DMS 273 (cell line): ENCODE results near the gene STX16.
"Not testable (repeated sequence)": the region's sequence is repeated elsewhere in the genome, so short reads cannot be mapped to it uniquely, and the experiment has no call there.

Experiments
- DNase-seq: peaks from one replicate; lab custom pipeline; 2025; ENCODE audit not compliant: unreplicated experiment; lab: John Stamatoyannopoulos, UW

Gene STX16

DNA sequence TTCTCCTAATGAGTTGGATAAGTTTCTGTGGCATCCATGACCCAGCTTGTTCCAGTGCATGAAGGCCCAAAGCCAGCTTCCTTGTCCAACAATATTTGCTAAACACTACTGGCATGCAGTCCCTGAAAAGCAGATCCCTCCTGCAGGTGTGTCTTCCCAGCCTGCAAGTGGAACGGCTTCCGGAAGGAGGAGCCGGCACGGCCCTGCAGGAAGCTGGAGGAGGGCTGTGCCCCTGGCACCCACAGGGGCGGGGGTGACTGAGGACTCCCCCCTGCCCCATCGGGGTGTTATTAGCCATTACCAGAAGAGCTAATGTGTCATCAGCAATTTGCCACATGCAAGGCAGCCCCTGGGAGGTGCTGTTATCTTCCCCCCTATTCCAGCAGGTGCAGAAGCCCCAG is 68.9 kb downstream of the STX16 start:
- no peak for DNase-seq

DNA sequence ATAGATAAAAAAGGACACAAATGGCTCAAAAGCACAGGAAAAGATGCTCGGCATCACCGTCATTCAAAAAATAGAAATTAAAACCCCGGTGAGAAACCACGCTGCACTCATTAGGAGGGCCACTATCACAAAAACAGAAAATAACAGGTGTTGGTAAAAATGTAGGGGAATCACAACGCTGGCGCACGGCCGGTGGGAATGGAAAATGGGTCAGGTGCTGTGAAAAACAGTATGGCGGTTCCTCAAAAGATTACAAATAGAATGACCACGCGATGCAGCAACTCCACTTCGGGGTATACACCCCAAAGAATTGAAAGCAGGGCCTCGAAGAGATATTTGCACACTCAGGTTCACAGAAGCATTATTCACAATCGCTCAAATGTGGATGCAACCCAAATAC is 69.8 kb downstream of the STX16 start:
- no peak for DNase-seq

DNA sequence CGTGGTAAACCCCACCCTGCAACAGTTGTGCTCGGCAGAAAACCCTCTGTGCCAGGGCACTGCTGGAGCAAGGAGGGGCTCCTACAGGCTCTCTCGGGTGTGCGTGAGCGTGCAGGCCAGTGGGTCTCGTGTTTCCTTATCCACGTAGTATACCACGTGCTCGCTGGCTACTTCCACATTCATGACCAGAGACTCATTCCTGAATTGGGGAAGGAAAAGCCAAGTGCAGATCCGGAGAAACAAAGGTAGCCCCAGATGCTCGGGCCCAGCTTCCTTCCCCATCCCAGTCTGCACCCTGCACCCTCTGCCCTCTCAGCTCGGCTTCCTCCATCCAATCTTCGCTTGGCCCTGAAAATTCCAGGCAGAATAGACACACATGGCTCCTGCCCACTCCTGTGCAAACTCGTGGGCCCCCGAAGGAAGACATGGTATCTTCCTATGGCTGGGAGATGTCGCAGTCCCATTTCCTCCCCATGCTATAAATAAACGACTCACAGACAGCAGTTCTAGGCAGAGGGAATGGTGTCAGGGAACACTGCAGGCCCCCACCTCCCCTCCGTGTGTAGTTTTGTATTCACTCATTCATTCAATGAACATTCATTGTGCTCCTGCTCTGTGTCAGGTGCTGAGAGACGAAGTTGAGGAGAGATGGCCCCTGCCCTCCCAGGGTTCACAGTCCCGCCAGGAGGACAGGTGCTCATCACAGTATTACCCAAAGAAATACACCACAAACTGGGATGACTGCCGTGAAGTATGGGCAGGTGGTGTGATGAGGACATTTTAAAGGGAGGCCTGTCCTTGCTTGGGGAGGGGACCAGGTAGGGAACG is 71.1 kb downstream of the STX16 start:
- DNase-seq, result no peak

DNA sequence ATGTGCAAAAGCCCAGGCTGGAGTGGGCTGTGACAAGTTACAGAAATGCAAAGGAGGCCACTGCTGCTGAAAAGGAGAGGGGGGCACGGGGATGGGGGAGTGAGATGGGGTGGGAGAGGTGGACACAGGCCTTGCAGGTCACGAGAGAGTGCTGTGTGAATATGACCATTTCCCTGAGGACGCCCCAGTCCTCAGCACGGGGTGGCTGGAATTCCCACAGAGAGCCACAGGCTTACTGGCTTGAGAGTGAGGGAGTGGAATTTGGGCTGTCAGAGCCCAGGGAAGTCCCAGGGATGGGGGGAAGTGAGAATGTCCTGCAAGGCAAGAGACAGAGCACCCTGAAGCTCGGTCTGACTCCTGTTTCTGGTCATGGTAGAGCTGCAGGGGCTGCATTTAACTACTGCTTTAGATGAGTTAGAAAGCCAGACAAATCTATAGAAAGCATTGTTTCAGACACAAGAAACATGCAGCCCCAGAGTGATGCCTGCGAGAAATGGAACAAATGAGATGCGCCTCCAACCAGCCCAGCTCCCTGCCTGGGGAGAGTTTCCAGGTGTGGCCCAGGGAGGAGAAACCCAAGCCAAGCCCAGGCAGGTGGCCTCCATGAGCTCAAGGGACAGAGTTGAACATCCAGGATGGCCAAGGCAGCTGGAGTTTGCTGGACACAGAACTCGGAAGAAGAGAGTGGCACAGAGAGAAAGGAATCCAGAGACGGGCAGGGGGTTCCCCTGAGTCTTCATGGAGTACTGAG is 72.0 kb downstream of the STX16 start:
- no peak for DNase-seq

DNA sequence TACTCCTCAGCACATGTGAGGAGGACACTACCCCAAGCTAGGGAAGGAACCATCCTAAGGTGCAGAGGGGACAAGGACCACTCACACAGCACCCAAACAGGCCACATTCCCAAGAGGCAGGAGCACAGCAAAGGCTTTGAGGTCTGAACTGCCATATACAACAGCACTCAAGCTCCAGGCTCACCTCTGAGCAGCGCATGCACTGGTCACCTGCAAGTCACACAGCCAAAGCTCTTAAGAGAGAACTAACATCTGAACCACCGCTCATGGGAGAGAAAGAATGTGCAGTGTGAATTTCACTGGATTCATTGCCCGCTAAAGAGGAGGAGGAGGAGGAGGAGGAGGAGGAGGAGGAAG is 72.5 kb downstream of the STX16 start:
- no peak for DNase-seq

DNA sequence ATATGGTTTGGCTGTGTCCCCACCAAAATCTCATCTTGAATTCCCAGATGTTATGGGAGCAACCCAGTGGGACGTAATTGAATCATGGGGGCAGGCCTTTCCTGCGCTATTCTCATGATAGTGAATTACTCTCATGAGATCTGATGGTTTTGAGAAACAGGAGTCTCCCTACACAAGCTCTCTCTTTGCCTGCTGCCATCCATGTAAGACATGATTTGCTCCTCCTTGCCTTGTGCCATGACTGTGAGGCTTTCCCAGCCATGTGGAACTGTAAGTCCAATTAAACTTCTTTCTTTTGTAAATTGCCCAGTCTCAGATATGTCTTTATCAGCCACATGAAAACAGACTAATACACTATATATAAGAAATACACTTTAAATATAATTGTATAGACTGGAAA is 75.1 kb downstream of the STX16 start:
- DNase-seq, result not testable (repeated sequence)
